Activated gamma-delta T cell (primary cell): ENCODE measurements around the gene COA8.

Experiments
- DNase-seq: peaks from one replicate; lab custom pipeline; 2025; lab: John Stamatoyannopoulos, UW
- total RNA-seq, 2 donors: gene quantifications; one replicate each; lab custom pipeline; 2026; lab: John Stamatoyannopoulos, UW

The COA8 gene, protein sequence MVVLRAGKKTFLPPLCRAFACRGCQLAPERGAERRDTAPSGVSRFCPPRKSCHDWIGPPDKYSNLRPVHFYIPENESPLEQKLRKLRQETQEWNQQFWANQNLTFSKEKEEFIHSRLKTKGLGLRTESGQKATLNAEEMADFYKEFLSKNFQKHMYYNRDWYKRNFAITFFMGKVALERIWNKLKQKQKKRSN
- 9.2 to 12.9 reads per million in 2 donors for total RNA-seq

DNA sequence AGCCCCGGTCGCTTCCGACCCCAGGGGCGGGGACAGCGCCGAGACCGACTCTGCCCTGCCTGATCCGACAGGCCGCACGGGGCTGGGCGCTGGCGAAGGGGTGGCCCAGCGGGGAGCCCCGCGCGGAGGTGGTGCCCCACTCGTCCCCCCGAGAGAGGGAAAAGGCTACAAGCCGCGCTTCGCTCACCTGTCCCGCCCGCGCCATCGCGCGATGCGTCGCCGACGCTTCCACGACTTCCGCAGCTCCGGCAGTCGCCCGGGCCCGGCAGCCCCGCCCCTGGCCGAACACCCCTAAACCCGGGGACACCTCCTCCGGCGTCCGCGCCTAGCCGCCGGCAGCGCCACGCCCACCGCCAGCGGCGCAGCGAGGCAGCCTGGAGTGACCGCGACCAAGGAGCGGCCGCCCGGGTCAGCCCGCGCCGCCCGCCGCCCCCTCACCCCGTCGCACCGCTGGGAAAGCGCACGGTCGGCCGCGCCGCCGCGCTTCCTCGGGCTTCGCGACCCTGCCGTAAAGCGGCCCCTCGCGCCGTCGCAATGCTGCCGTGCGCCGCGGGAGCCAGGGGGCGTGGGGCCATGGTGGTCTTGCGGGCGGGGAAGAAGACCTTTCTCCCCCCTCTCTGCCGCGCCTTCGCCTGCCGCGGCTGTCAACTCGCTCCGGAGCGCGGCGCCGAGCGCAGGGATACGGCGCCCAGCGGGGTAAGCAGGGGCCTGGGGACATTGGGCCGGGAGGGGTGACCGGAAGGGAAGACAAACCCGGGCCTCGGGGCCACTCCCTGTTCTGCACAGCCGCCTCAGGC lies at the start of gene COA8, which contains the start of gene BAG5:
TSS of gene COA8 (plus strand) at position 532 of the 797 bp plus-strand sequence. CDS start at position 574, 42 bp downstream.
TSS of gene BAG5 (minus strand) at position 229 of the 797 bp plus-strand sequence. CDS start 1,493 bp downstream, outside the sequence.
- peak; percentile 86 for DNase-seq

DNA sequence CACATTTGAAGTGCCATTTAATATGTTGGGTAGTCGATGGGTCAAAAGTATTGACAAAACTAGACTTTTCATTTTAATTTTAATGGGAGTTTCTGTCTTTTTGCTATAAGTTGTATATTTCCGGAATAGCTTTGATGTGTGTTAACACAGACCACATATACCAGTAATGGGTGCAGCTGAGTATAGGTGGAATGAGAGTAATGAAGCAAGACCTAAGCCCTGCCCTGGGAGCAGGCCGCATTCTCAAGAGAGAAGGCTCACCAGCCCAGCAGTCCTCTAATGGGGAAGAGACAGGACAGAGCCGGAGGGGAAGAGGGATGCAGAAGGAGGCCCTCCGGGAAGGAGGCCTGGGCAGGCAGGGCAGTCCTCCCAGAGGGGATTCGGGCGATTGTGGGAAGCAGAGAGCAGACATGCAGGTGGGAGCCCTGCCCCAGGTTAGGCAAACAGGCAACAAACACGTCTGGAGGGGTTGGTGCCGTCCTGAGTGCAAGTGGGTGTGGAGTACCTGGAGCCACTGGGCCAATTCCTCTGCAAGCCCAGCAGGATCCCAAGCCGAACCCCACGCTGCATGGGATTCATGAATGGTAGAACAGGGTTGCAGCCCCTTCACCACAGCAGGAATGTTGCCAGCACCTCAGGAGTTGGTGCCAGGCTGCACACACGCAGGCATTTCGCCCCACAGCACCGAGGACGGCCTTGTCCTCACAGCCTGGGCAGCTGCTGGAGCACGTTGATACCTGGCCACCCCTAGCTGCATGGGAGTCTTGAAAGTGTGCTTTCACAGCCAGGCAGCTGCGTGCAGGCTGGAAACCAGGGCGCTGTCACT lies 48.0 kb upstream of the COA8 start:
- DNase-seq = no peak

GRCh38 chr14:103516426-103517173 lies 46.2 kb upstream of the COA8 start:
- DNase-seq = no peak

DNA sequence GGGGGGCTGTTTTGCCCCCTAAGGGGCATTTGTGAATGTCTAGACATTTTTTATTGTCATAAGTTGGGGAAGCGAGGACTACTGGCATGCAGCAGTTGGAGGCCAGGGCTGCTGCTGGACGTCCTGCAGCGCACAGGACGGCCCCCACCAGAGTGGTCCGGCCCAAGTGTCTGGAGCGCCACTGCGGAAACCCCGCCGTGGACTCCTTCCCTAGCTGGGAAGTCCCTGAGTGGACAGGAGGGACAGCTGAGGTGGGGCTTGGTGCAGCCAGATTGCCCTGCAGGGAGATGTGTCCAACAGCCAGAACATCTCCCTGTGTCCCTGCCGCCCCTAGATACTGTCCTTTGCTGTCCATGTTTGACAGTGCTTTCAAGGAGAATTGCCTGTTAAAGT lies 45.6 kb upstream of the COA8 start:
- no peak for DNase-seq

- DNase-seq = no peak
These were observed 44.9 kb upstream of the COA8 start for GRCh38 chr14:103517721-103518421.

DNA sequence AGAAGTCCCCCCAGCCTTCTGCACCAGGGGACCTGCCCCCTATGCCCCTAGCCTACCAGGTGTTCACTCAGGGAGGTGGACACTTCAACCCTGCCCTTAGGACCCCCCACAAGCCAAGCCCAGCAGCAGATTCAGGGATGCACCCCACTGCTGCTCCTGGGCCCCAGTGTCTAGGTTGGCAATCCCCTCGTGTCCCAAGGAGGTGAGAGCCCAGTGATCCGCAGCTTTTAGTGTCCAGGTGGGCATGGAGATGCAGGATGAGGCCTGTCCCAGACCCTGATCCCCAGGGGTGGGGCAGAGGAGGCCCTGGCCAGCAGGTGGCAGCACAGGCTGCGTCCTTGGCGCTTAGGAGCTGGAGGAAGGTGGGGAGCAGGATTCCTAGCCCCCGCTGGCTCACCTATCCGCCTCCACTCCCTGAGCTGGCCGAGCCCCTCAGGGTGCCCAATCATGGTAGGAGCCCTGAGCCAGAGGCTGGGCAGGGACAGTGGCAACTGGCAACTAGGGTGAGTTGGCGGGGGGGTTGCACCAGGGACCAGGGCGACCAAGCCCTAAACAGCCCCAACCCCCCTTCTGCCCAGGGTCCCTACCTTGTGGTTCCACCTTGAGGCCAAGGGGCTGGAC lies 44.2 kb upstream of the COA8 start:
- no peak for DNase-seq

DNA sequence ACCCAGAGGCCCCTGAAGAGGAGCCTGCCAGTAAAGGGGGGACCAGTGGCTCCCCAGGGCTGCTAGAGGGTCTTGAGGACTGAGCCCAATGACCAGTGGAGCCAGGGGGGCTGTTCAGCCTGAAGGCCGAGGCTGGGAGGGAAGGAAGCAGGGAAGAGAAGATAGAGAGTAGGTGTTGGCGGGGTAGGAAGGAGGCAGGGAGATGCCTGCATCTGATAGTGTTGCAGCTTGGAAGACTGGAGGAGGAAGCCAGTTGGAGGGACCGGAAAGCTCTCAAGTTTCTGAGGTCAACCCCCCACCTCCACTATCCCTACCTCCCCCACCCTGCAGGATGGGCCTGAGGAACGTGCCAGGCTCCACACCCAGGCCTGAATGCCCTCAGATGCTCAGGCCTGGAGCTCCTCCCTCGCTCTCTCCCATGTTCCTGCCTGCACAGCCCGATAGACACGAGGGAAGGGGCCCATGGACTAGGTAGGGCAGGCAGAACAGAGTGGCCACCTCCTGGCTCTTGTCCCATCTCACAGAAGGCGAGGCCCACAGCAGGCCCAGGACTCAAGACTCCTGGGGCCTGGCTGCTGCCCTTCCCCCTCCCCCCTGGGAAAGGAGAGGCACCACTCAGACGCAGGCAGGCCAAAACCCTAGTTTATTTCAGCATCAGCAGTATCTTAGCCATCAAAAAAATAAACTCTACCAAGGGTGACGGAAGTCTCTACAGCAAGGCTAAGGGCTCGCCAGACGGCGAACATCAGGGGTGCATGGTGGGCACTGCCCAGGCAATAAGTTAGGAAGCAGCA lies 43.5 kb upstream of the COA8 start:
- DNase-seq = no peak

- no peak for DNase-seq
These were observed 42.9 kb upstream of the COA8 start for GRCh38 chr14:103519837-103520212.

DNA sequence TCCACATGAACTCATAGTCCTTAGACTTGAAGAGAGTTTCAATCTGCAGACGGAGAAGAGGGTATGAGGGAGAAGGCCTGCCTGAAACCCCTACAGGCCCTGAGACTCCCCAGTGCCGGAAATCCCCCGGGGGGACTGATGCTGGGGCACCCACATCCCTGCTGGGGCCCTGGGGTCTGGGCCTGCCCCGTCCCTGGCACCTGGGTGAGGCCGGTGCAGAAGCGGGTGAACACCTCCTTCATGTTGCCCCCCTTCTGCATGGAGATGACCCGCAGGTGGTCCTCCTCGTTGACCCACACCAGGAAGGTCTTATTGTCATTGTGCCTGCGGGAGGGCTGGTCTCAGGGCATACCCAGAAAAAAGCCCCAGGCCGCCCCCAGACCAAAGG lies 42.5 kb upstream of the COA8 start:
- no peak for DNase-seq

GRCh38 chr14:103520657-103521437 lies 41.9 kb upstream of the COA8 start:
- DNase-seq = peak; percentile 58

GRCh38 chr14:103521438-103521950 lies 41.3 kb upstream of the COA8 start:
- no peak for DNase-seq

DNA sequence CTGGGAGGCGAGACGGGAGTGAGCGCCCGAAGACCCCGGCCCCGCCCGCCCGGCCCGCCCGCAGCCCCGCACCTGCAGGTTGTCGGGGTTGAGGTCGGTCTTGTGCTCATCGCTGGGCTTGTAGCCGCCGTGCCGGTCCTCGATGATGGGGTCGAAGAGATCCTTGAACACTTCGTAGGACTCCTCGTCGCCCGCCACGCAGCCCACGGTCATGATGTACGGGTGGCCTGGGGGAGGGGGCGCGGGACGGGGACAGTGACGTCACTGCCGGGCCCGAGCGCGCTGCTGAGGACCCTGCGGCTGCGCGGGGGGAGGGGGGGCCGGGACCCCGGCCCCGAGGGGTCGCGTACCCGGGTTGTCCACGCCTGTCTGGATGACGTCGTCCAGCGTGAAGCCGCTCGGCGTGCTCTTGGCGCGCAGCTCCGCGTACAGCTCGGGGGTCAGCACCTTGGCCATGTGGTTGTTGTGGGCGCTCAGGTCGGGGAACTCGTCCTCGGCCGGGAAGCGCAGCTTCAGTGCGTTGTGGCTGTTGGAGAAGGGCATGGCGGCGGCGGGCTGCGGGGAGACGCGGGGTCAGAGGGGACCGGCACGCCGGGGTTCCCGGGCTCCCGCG lies 40.7 kb upstream of the COA8 start:
- DNase-seq = no peak

- DNase-seq = no peak
These were observed 39.8 kb upstream of the COA8 start, which contains the start of gene CKB for GRCh38 chr14:103522649-103523574. Gene CKB, minus strand, starts transcription at chr14:103522830. Its CDS starts 337 bp downstream, at chr14:103522493.

GRCh38 chr14:103523575-103523954 lies 39.2 kb upstream of the COA8 start:
- DNase-seq = no peak

- no peak for DNase-seq
These were observed 38.5 kb upstream of the COA8 start for GRCh38 chr14:103524002-103524935.
